HG02973 (cell line): ENCODE measurements around the gene DUSP11.
"Not testable (repeated sequence)": the region's sequence is repeated elsewhere in the genome, so short reads cannot be mapped to it uniquely, and the experiment has no call there.

Experiments
- ATAC-seq: cut with Tn5 transposase; IDR thresholded peaks from one replicate; pipeline ENCODE4 v1.9.1; 2021; ENCODE audit warnings: moderate library complexity; ENCODE audit not compliant: unreplicated experiment

Gene DUSP11

DNA sequence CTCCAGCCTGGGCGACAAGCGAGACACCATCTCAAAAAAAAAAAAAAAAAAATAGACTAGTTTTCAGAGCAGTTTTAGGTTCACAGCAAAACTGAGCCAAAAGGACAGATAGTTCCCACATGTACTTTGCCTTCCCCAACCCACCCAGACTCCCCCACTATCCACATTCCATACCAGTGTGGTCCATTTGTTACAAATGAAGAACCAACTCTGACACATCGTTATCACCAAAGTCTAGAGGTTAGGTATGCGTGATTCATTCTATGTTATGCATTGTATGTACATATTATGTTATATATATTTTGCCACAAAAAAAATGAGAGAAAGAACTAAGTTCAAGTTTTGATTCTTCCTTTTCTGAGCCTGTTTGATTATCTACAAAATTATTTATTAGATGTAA is 3.5 kb downstream of the DUSP11 start:
- ATAC-seq, result no peak

DNA sequence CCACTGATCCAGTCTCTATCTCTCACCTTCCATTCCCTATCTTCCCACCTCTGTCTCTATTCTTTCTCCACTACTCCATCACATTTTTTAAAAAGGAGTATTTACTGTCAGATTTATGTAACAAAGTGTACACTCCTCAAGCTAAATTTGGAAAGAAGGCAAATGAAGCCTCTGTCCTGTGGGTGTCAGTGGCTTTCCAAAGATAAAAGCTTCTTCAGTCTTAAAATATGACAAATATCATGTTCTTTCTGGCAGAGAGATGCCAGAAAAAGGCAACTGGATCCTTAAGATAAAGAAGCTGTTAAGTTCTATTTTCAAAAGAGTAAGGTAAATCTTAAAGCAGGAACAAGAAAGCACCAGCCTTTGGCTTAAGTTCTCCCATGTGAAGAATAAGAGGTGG is 7.1 kb downstream of the DUSP11 start:
- no peak for ATAC-seq

GRCh38 chr2:73770725-73771124 is 9.2 kb downstream of the DUSP11 start:
- ATAC-seq, result no peak

- ATAC-seq, result no peak
Observed at GRCh38 chr2:73766994-73767393, 12.9 kb downstream of the DUSP11 start.

DNA sequence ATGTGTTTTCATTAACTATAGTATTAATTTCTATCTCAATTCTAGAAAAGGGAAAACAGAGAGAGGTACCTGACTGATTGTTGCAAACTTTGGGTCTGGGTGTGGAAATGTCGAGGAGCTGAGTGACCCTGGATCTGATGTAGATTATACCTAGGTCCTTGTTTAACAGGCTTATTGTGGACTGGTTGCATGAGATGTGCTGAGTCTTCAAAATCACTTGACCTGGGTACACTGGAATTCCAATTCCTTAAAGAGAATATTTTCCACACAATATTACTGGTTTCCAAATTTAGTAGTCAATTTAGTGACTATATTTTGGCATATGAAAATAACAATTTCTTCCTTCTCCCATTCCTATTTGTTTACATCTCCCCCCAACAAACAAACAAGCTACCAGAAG is 13.6 kb downstream of the DUSP11 start:
- ATAC-seq, result no peak

- no peak for ATAC-seq
Observed at GRCh38 chr2:73764945-73765344, 15.0 kb downstream of the DUSP11 start.

DNA sequence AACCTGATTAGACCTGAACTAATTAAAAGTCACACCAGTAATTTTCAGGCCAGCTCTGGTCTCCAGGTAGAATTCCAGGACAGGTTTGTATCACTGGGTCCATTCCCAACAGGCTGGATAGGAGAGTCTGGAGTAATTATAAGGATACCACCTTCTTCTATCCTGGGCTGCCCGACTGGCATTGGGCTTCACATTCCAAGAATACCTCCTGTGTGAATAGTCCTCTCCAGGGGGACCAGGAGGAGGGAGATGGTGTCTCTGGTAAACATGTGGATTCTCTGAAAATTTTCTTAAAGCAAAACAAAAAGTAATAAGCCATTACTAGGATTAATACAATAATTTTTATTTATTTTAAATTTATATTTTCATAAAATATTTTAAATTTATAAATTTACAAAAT is 17.3 kb downstream of the DUSP11 start:
- no peak for ATAC-seq

DNA sequence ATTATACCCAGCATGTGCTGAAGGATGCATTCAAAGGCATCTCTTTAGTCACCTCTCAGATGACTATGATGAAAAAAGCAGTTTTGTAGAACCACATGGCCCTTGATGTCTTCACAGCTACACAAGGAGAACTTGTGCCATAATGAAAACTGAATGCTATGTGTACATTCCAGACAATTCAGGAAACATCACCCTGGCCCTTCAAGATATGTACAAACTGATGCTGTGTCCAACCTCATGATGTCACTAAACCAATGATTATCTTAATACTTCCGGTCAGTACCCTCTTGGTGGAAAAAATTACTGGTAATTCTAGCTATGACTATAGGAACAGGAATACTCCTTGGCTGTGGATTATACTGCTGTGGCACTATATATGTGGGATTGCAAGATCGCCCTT is 20.0 kb downstream of the DUSP11 start:
- no peak for ATAC-seq

GRCh38 chr2:73759285-73759764 is 20.6 kb downstream of the DUSP11 start:
- no peak for ATAC-seq

GRCh38 chr2:73754332-73754731 is 25.6 kb downstream of the DUSP11 start:
- not testable (repeated sequence) for ATAC-seq

GRCh38 chr2:73749314-73749713 is 30.6 kb downstream of the DUSP11 start:
- ATAC-seq, result no peak

DNA sequence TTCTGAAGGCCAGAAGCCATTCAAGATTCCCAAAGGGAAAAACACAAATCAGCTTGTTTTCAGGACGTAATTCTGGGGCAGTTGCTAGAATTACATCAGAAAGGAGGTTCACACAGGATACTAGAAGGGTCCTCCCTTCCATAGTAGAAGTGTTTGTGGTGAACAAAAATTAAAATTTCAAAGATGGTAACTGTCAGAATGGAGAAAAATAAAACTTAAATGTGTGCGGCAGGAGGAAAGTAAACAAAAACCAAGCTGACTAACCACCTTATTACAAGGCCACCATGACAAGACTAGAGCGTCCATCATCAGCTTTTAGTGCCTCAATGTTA is 33.1 kb downstream of the DUSP11 start:
- no peak for ATAC-seq

- ATAC-seq, result no peak
Observed at GRCh38 chr2:73746015-73746876, 33.7 kb downstream of the DUSP11 start.

DNA sequence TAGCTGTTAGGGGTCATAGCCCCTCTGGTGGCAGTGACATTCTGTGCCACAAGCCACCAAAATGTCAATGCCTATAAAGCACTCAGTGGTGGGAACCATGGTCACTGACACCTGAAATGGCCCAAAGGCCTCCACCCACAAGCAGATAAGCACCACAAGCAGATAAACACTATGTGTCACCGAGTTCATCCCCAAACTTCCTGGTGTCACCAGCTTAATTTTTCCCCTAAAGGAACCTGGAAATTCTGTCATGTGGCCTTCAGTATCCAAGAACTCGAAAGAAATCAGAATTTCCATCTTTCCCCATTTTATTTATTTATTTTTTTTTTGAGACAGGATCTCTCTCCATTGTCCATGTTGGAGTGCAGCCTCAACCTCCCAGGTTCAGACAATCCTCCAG is 39.1 kb downstream of the DUSP11 start:
- no peak for ATAC-seq

DNA sequence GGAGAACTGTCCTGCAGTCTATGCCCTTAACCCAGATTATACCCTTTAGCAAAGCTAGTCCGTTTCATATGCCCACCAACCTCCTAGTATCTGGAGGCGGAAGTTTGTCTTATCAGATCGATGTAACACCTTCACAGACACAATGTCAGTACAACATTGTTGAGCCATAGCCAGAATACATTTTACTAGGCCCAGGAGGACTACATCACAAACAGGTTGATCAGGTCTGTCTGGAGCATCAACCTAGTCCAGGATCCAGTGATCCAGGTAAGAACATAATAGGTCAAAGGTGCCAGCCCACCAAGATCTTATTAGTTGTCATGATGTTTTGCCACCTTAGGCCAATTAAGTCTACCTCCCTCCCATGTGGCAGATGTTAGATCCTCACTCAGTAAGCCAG is 40.8 kb downstream of the DUSP11 start:
- ATAC-seq, result no peak

GRCh38 chr2:73736855-73737779 is 42.8 kb downstream of the DUSP11 start, which contains the start of gene TPRKB:
Gene TPRKB (minus strand): TSS chr2:73737345. CDS start chr2:73734569, 2,776 bp downstream.
- peak; percentile 94 for ATAC-seq

DNA sequence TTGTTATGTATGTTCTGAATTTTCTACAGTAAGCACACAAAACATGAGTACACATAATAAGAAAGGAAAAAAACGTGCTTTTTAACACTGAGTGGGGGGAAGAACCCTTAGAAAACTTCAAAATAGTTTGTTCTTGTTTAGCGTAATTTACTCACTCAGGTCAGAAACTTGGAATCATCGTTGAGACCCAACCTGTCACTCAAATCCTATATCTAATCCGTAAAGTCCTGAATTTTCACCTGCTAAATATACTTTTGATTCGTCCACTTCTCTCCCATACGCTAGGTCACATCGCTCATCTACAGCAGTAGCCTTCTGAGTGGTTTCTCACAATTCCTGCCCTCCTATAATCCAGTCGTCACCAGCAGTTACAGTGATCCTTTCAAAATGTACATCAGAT is 43.5 kb downstream of the DUSP11 start:
- ATAC-seq, result no peak

DNA sequence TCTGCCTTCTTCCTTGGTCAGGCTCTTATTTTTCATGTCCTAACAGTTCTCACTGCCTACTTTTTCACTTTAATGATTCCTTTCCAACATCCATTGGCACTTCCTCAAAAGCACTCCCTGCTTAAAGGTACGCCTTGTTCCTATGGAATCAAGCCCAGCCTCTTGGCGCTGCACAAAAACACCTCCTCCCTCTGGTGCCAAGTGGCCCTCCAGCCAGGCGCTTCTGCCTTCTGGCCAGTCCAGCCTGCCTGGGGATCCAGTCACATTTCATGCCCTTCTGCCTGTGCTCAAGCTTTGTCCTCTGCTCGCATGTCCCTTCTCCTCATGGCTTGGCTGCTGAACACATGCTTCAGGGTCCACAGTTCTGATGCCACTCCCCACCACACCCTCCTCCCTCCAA is 49.1 kb downstream of the DUSP11 start:
- ATAC-seq, result no peak

DNA sequence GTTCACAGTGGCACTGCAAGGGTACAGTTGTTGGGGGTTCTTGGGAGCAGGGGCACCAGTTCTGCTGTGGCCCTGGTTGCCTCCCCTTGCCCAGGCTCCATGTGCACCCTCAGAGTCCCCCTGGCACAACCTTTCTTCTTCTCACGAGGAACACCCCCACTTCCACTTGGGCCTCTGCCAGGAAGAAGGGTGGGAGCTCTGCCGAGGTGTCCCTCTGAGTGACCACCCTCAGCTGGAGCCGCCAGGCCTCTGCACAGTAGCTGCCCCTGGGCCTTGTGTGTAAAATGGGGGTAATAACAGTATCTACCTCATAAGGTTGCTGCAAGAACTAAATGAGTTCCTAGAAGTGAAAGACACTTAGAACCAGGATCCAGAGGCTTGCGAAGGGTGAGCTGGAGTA is 51.2 kb downstream of the DUSP11 start:
- ATAC-seq, result no peak

GRCh38 chr2:73728043-73728442 is 51.9 kb downstream of the DUSP11 start:
- ATAC-seq, result no peak

DNA sequence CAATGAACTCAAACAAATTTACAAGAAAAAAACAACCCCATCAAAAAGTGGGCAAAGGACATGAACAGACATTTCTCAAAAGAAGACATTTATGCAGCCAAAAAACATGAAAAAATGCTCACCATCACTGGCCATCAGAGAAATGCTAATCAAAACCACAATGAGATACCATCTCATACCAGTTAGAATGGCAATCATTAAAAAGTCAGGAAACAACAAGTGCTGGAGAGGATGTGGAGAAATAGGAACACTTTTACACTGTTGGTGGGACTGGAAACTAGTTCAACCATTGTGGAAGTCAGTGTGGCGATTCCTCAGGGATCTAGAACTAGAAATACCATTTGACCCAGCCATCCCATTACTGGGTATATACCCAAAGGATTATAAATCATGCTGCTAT is 53.2 kb downstream of the DUSP11 start:
- ATAC-seq, result not testable (repeated sequence)
